Nephron (organoid): ENCODE results near the gene CYP4F22.

Experiments
- H3K27ac Mint-ChIP-seq, 3 experiments: 2 replicates each; pipeline ENCODE4 v1.8.0; 2020; ENCODE audit warnings: mixed read lengths in 3 of 3, mild to moderate bottlenecking in 2 of 3, moderate library complexity in 1 of 3
- H3K27me3 Mint-ChIP-seq: 2 replicates; pipeline ENCODE4 v1.8.0; 2021; ENCODE audit warnings: low read depth, mild to moderate bottlenecking, moderate library complexity, mixed read lengths
- H3K36me3 Mint-ChIP-seq: 2 replicates; pipeline ENCODE4 v1.8.0; 2020; ENCODE audit warnings: low read depth, mixed read lengths
- H3K4me1 Mint-ChIP-seq: 2 replicates; pipeline ENCODE4 v1.8.0; 2020; ENCODE audit warnings: mixed read lengths
- H3K4me3 Mint-ChIP-seq, 3 experiments: 2 replicates each; pipeline ENCODE4 v1.8.0; 2020; ENCODE audit warnings: mild to moderate bottlenecking in 3 of 3, mixed read lengths in 3 of 3, moderate library complexity in 2 of 3
- H3K9me3 Mint-ChIP-seq: 2 replicates; pipeline ENCODE4 v1.8.0; 2020; ENCODE audit warnings: mixed read lengths
- CTCF ChIP-seq, 3 experiments: fragments of 200-600 bp; sonication (generic); IDR thresholded peaks; one replicate each; pipeline ENCODE4 v1.5.0; 2021; ENCODE audit warnings: antibody characterized with exemption in 3 of 3; ENCODE audit not compliant: unreplicated experiment in 3 of 3

Gene CYP4F22

GRCh38 chr19:15550273-15550672 lies 41.9 kb downstream of the CYP4F22 start:
- peaks cover 22% of the 10 kb centered on the region for H3K27me3 Mint-ChIP-seq

GRCh38 chr19:15550929-15551292 lies 42.6 kb downstream of the CYP4F22 start:
- peaks cover 28% of the 10 kb centered on the region for H3K27me3 Mint-ChIP-seq
- H3K27ac Mint-ChIP-seq: no peak overlapping the region
- no peak overlapping the region for H3K4me3 Mint-ChIP-seq
- H3K36me3 Mint-ChIP-seq: no peaks in the 10 kb centered on the region
- no peaks in the 10 kb centered on the region for H3K9me3 Mint-ChIP-seq
- TF ChIP-seq CTCF (IDR thresholded peaks at IDR 0.05; ENCODE audit: unreplicated experiment in 3 of 3): no peak
- H3K4me1 Mint-ChIP-seq: no peaks in the 10 kb centered on the region

More at GRCh38 chr19:15550273-15550672, 41.9 kb downstream of the CYP4F22 start:
- H3K9me3 Mint-ChIP-seq: no peaks in the 10 kb centered on the region
- no peak overlapping the region for H3K4me3 Mint-ChIP-seq
- H3K36me3 Mint-ChIP-seq: no peaks in the 10 kb centered on the region
- no peak for TF ChIP-seq CTCF (IDR thresholded peaks at IDR 0.05; ENCODE audit: unreplicated experiment in 3 of 3)
- no peaks in the 10 kb centered on the region for H3K4me1 Mint-ChIP-seq
- no peak overlapping the region for H3K27ac Mint-ChIP-seq

- H3K27ac Mint-ChIP-seq: no peak overlapping the region
- TF ChIP-seq CTCF (IDR thresholded peaks at IDR 0.05; ENCODE audit: unreplicated experiment in 3 of 3): no peak
- no peaks in the 10 kb centered on the region for H3K9me3 Mint-ChIP-seq
- H3K4me3 Mint-ChIP-seq: no peak overlapping the region
- H3K27me3 Mint-ChIP-seq: peaks cover 33% of the 10 kb centered on the region
- no peaks in the 10 kb centered on the region for H3K36me3 Mint-ChIP-seq
- peaks cover 3% of the 10 kb centered on the region for H3K4me1 Mint-ChIP-seq
Observed at GRCh38 chr19:15551293-15552004, 43.1 kb downstream of the CYP4F22 start.

GRCh38 chr19:15555021-15555420 lies 46.7 kb downstream of the CYP4F22 start:
- Mint-ChIP-seq H3K27me3 (peaks cover 34% of the 10 kb centered on the region), H3K4me3 (no peak overlapping the region), H3K27ac (no peak overlapping the region), H3K4me1 (peaks cover 5% of the 10 kb centered on the region), H3K9me3 (no peaks in the 10 kb centered on the region), H3K36me3 (no peaks in the 10 kb centered on the region)
- TF ChIP-seq CTCF (IDR thresholded peaks at IDR 0.05; ENCODE audit: unreplicated experiment in 3 of 3): no peak

GRCh38 chr19:15555759-15556633 lies 47.7 kb downstream of the CYP4F22 start:
- no peaks in the 10 kb centered on the region for H3K36me3 Mint-ChIP-seq
- peak; percentile 67 to 76 (median 74) for TF ChIP-seq CTCF (IDR thresholded peaks at IDR 0.05; ENCODE audit: unreplicated experiment in 3 of 3)
- H3K27me3 Mint-ChIP-seq: peaks cover 34% of the 10 kb centered on the region

More at GRCh38 chr19:15555759-15556633, 47.7 kb downstream of the CYP4F22 start:
- peak overlapping the region; percentile 26 to 42 (median 27) for H3K4me3 Mint-ChIP-seq
- H3K4me1 Mint-ChIP-seq: peaks cover 5% of the 10 kb centered on the region
- H3K27ac Mint-ChIP-seq: no peak overlapping the region
- no peaks in the 10 kb centered on the region for H3K9me3 Mint-ChIP-seq
